Heart right ventricle (tissue), 16 donors: Measurements from ENCODE around the gene LAMA2. TPM values are rescaled to one million over a fixed set of nuclear protein-coding genes. Genes with fewer than 3 reads are reported as not detected.
A peak's percentile ranks its signal among the peaks of the same experiment; 100 is the strongest.

Source experiments
- ATAC-seq, 8 donors: fragments of 200-7000 bp; cut with Tn5 transposase; one replicate each; pipeline ENCODE4 v1.9.1; 2020; ENCODE audit warnings: mild to moderate bottlenecking in 8 of 8, moderate library complexity in 8 of 8, moderate number of reproducible peaks in 1 of 8
- DNase-seq, 2 donors: peaks; one replicate each; pipeline ENCODE4 v3.0.0-alpha.2; 2020
- H3K27ac ChIP-seq, 10 donors: fragments of 200-600 bp; sonication (generic) in 2 of 10; one replicate each; pipeline versions ENCODE4 v1.5.0 to v1.8.0; 2020 to 2022; ENCODE audit warnings: mild to moderate bottlenecking in 3 of 10
- H3K27me3 ChIP-seq, 7 donors: fragments of 200-600 bp; one replicate each; pipeline ENCODE4 v1.8.0; 2021 to 2022; ENCODE audit warnings: mild to moderate bottlenecking in 2 of 7
- H3K36me3 ChIP-seq, 9 donors: fragments of 200-600 bp; sonication (generic) in 1 of 9; one replicate each; pipeline versions ENCODE4 v1.5.0 to v1.8.0; 2020 to 2022; ENCODE audit warnings: mild to moderate bottlenecking in 2 of 9
- H3K4me1 ChIP-seq, 9 donors: fragments of 200-600 bp; sonication (generic) in 1 of 9; one replicate each; pipeline versions ENCODE4 v1.5.0 to v1.8.0; 2020 to 2022; ENCODE audit warnings: mild to moderate bottlenecking in 4 of 9
- H3K4me3 ChIP-seq, 10 donors: fragments of 200-600 bp; sonication (generic) in 2 of 10; one replicate each; pipeline versions ENCODE4 v1.5.0 to v1.8.0; 2020 to 2022; ENCODE audit warnings: mild to moderate bottlenecking in 7 of 10, moderate library complexity in 2 of 10
- H3K9me3 ChIP-seq, 11 donors: fragments of 200-600 bp in 10 of 11; sonication (generic) in 2 of 11; one replicate each; pipeline versions ENCODE4 v1.5.0 to v1.8.0; 2013 to 2022; ENCODE audit warnings: mild to moderate bottlenecking in 2 of 11, control low read depth in 1 of 11, moderate library complexity in 1 of 11
- CTCF ChIP-seq, 9 donors: fragments of 200-600 bp; sonication (generic) in 2 of 9; IDR thresholded peaks; one replicate each; pipeline versions ENCODE4 v1.5.0 to v1.8.0; 2021 to 2022; ENCODE audit warnings: antibody characterized with exemption in 9 of 9, mild to moderate bottlenecking in 5 of 9, moderate library complexity in 1 of 9
- WGBS, 2 donors: extraction: QIAGEN DNeasy Blood & Tissue Kit; methylation state at CpG; one replicate each; pipeline ENCODE4 v1.1.7; 2013; ENCODE audit warnings: inconsistent platforms in 1 of 2; 5-methylcytosine and 5-hydroxymethylcytosine counted together
- intact Hi-C, 10 donors: fragments of 100-400 bp; cut with DNase I; formaldehyde crosslinking; loops; one replicate each; pipeline versions ENCODE4 v1.11.1 to v1.14.2; 2022
- polyA plus RNA-seq, 2 donors: library from polyadenylated mRNA; stranded (reverse); fragments of 200-250 nt; gene quantifications; one replicate each; pipeline ENCODE4 v1.2.3, GENCODE V29; 2013
- total RNA-seq, 10 donors: library from RNA; stranded (reverse); fragmentation: NEBNext Ultra II Directional in 3 of 10; extraction: Animal tissue kit (Norgen Biotek cat#: 25700) in 3 of 10; gene quantifications; one replicate each; pipeline versions ENCODE4 v1.2.1 to v1.2.4, GENCODE V29; 2021 to 2023
- donor health status: Arrhythmogenic right ventricular cardiomyopathy.
- donor health status: ischemic (EF 13 %, LVEDD 7.1; RV severe dilation, severe dysfunction).
- donor health status: healthy with polysubstance abuse.
- donor health status: DM: no; HTN: yes; CAD: no.
- donor health status: DM: no; HTN: no; CAD: no.
- donor health status: ischemic (EF 25% LVEDD 6.9; RV normal size, moderate dysfunction).
- donor health status: ischemic (EF 25% LVEDD 5.7; RV mildly dilated, moderate dysfunction).
- donor health status: healthy.
- donor health status: DM: yes; HTN: yes; CAD: no.
- donor health status: Ischemic cardiomyopathy.
- donor health status: ischemic (EF 35%, LVEDD 5.7; RV mildly dilated, moderate dysfunction).
- donor health status: nonischemic (EF 11% LVEDD 7.7; RV severe dilation, severe dysfunction).
- donor health status: DM: yes; HTN: yes; CAD: no.
- donor health status: PGD.
- donor health status: ischemic (EF 29% LVEDD 5.4; RV normal size, mild dysfunction).
- donor health status: nonischemic (EF 23%, LVEDD 6.1; RV moderate dilation, normal function).

LAMA2 gene
- total and polyA plus RNA-seq, 12 donors, result 31.1 to 293 (median 223) TPM

- Histone ChIP-seq H3K27ac (peak overlapping the region in 2 of 10 donors; percentile 2 to 43), H3K9me3 (no peaks in the 10 kb centered on the region), H3K27me3 (no peaks in the 10 kb centered on the region), H3K4me1 (peaks cover 0 to 30% (median 9%) of the 10 kb centered on the region in 9 donors), H3K4me3 (no peak overlapping the region), H3K36me3 (peaks cover 0 to 71% (median 0%) of the 10 kb centered on the region in 9 donors)
- ATAC-seq (no peak), DNase-seq (no peak)
- intact Hi-C loops, result no loop called here
- TF ChIP-seq CTCF (IDR thresholded peaks at IDR 0.05), result no peak
- WGBS, 2 donors, result 88 to 91% methylated on average over 2 of the region's 2 CpGs
Measured at GRCh38 chr6:129269076-129269475, 386.1 kb downstream of the LAMA2 start.

DNA sequence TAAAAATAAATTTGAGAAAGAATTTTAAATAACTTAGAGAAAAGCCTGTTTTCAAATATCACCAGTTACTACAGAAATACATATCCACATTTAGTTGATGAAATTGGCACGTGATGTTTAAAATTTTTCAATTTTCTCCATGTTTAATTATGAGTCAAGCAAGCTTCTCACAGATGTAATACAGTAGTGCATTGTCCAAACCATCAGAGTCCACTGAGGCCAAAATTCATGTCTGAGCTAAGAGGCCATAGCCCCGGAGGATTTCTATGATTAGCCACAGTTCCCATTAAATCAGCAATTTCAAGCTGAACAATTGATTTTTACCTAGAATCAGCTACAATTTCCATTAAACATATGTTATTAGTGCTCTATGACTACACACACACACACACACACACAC lies 387.0 kb downstream of the LAMA2 start:
- no peak for DNase-seq
- no peak for TF ChIP-seq CTCF (IDR thresholded peaks at IDR 0.05)
- no peak overlapping the region for H3K4me3 ChIP-seq
- 73 to 76% methylated on average over 2 of the region's 2 CpGs for WGBS, 2 donors
- H3K4me1 ChIP-seq, result peaks cover 0 to 22% (median 3%) of the 10 kb centered on the region in 9 donors
- H3K27me3 ChIP-seq, result no peaks in the 10 kb centered on the region
- peaks cover 0 to 80% (median 0%) of the 10 kb centered on the region in 9 donors for H3K36me3 ChIP-seq
- intact Hi-C loops, result no loop called here
- no peaks in the 10 kb centered on the region for H3K9me3 ChIP-seq
- peak overlapping the region in 1 of 10 donors; percentile 29 for H3K27ac ChIP-seq
- no peak for ATAC-seq

DNA sequence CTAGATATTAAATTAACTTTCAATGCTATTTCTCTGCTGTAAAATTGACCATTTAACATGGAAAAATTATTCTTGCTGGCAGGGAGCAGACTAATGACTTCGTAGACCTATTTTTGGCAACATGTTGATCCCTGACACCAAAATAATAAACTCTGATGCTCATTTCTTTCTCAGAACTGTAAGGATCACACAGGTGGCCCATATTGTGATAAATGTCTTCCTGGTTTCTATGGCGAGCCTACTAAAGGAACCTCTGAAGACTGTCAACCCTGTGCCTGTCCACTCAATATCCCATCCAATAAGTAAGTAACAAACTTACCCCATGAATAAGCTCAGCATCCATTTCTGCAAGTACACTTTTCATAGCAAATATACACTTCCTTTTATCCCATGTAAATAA lies 387.5 kb downstream of the LAMA2 start:
- H3K27ac ChIP-seq, result peak overlapping the region in 2 of 10 donors; percentile 29 to 35
- no peaks in the 10 kb centered on the region for H3K9me3 ChIP-seq
- intact Hi-C loops, result no loop called here
- H3K4me1 ChIP-seq, result peaks cover 0 to 19% (median 3%) of the 10 kb centered on the region in 9 donors
- no peak for ATAC-seq
- H3K4me3 ChIP-seq, result no peak overlapping the region
- peaks cover 0 to 85% (median 0%) of the 10 kb centered on the region in 9 donors for H3K36me3 ChIP-seq
- no peak for TF ChIP-seq CTCF (IDR thresholded peaks at IDR 0.05)
- 63 to 69% methylated on average over 2 of the region's 2 CpGs for WGBS, 2 donors
- no peaks in the 10 kb centered on the region for H3K27me3 ChIP-seq
- DNase-seq, result no peak

GRCh38 chr6:129273161-129273560 lies 390.2 kb downstream of the LAMA2 start:
- intact Hi-C loops, result no loop called here
- H3K4me3 ChIP-seq, result no peak overlapping the region
- 69 to 70% methylated on average over 3 of the region's 3 CpGs for WGBS, 2 donors
- H3K27ac ChIP-seq, result no peak overlapping the region
- no peaks in the 10 kb centered on the region for H3K9me3 ChIP-seq
- peaks cover 0 to 19% (median 0%) of the 10 kb centered on the region in 9 donors for H3K4me1 ChIP-seq
- ATAC-seq (peak in 1 of 8 donors; percentile 26), DNase-seq (no peak)
- H3K27me3 ChIP-seq, result no peaks in the 10 kb centered on the region
- H3K36me3 ChIP-seq, result peaks cover 0 to 84% (median 0%) of the 10 kb centered on the region in 9 donors
- no peak for TF ChIP-seq CTCF (IDR thresholded peaks at IDR 0.05)
